GM12874 (cell line): ENCODE results near the gene TSPAN3.

ENCODE experiments used
- TF ChIP-seq, protein P1 (sequence below): IDR thresholded peaks from 2 replicates; pipeline ENCODE4 v1.5.1; 2011; ENCODE audit warnings: low read depth, mild to moderate bottlenecking, control low read depth, low read length, moderate library complexity; ENCODE audit not compliant: insufficient read depth

The TSPAN3 gene

GRCh38 chr15:77032647-77033416 is 38.1 kb downstream of the TSPAN3 start:
- TF ChIP-seq, protein P1, sequence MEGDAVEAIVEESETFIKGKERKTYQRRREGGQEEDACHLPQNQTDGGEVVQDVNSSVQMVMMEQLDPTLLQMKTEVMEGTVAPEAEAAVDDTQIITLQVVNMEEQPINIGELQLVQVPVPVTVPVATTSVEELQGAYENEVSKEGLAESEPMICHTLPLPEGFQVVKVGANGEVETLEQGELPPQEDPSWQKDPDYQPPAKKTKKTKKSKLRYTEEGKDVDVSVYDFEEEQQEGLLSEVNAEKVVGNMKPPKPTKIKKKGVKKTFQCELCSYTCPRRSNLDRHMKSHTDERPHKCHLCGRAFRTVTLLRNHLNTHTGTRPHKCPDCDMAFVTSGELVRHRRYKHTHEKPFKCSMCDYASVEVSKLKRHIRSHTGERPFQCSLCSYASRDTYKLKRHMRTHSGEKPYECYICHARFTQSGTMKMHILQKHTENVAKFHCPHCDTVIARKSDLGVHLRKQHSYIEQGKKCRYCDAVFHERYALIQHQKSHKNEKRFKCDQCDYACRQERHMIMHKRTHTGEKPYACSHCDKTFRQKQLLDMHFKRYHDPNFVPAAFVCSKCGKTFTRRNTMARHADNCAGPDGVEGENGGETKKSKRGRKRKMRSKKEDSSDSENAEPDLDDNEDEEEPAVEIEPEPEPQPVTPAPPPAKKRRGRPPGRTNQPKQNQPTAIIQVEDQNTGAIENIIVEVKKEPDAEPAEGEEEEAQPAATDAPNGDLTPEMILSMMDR = no peak

GRCh38 chr15:77032052-77032646 is 38.8 kb downstream of the TSPAN3 start:
- TF ChIP-seq, protein P1 = no peak

GRCh38 chr15:77031376-77032050 is 39.4 kb downstream of the TSPAN3 start:
- TF ChIP-seq, protein P1 = peak; percentile 44

DNA sequence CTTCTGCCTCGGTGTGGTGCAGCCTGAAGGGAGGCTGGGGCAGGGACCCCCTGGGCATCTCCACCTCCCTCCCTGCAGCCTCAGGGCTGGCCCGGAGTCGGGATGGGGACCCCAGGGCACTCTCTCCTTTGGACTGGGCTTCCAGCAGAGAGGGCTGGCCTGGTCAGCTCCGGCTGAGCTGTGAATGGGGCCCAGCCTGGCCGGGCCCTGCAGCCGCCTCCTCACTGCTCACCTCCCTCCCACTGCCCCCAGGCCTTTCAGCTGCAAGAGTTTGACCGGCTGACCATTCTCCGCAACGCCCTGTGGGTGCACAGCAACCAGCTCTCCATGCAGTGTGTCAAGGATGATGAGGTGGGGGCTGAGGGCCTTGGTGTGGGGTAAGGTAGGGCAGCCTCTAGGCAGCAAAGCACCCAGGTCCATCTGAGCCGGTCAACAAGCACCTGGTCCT is 40.0 kb downstream of the TSPAN3 start:
- TF ChIP-seq, protein P1 = no peak

- TF ChIP-seq, protein P1 = no peak
Observed at GRCh38 chr15:77030048-77030927, 40.6 kb downstream of the TSPAN3 start.

DNA sequence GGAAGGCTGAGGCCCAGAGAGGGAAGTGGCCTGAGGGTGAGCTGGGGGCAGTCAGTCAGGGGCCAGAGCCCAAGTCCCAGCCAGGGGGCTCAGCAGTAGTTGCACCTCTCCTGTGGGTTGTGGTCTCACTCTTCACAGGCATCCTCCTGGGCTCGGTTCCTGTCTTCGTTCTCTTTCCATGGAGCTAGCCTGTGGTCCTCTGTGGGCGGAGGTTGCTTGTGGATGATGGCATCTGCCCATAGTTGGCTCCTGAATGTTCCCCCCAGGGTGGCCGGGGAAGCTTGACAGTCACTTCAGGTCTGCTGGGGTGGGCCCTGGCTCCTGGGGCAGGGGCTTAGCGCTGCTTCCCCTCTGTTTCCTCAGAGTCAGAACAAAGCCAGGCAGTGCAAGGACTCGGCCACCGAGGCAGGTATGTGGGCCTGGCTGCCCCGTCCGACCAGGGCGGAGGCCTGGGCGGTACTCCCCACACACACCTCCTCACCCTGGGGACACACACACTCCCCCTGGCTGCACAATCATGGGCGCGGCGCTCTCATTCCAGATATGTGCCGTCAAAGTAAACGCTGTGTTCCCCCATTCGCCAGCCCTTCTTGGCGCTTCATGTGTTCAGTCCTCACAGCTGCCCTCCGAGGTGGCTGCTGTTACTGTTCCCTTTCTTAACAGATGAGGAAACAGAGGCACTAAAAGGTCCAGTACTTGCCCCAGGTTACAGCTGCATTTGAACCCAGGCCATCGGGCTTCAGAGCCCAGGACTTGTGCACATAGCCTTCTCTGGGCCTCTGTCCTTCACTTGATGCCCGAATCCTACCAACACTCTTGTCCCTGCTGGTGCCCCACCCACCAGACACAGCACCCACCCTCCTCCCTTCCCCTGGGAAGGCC is 41.5 kb downstream of the TSPAN3 start:
- TF ChIP-seq, protein P1 = no peak
